Anterior cingulate cortex (tissue), 58 donors: ENCODE measurements around the gene EFNA3.
A peak's percentile ranks its signal among the peaks of the same experiment; 100 is the strongest.
"Not testable (repeated sequence)": the region's sequence is repeated elsewhere in the genome, so short reads cannot be mapped to it uniquely, and the experiment has no call there.

Source experiments
- DNase-seq, 58 donors: peaks; one replicate each; lab custom pipeline; 2025; lab: John Stamatoyannopoulos, UW

Gene EFNA3

GRCh38 chr1:155104605-155105534, 26.2 kb downstream of the EFNA3 start:
- no peak for DNase-seq

- no peak for DNase-seq
Measured at GRCh38 chr1:155105604-155106011, 27.0 kb downstream of the EFNA3 start.

DNA sequence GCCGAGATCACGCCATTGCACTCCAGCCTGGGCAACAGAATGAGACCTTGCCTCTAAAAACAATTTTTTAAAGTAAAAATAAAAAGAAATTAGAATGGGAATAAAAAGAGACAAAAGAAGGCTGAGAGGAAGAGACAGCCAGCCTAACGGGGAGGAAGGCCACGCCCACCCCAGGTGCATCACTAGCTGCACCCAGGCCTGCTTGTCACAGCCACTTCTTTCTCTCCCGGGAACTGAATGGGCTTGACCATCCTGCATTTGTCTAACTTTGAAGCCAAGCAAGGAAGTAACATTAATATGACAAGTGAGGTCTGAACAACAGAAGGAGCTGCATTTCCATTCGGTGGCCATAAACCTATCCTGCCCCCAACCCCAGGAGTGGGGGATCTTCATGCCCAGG, 28.2 kb downstream of the EFNA3 start:
- no peak for DNase-seq

DNA sequence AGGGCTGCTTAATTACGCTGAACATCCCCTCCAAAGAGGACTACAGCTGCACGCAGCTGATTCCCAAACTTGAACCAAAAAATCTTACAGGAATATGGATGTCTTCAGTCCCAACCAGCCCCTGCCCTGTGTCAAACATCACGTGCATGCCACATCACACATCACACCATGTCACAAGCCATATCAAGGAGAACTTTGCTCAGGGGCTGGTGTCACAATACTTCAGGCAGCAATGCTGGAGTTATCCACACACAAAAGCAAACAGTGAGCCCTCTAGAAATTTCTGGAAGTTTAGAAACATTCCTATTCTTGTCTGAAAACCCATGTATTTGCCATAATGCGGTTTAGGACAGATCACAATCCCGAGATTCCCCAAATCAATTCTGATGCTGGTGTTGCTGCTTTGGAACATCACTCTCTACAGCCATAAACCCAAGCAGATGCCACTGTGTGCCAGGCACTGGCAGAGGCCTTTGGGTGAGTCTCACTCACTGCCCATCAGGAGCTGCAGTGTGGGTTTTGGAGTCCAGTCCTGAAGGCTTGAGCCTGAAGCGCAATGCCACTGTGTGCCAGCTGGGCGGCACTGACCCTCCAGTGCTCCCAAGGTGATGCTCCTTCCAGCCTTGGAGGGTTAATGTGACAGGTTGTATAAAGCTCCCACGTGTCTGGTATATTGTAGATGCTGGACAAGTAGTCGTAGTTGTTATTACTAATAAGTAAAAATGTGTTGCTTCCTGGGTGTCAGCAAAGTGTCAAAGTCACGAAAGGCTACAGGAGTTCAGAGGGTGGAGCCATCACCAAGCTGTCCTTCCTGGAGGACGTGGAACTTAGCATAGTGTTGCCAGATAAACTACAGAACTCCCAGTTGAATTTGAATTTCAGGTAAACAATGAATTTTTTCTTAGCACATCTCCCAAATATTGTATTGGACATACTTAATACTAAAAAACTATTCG, 28.9 kb downstream of the EFNA3 start:
- DNase-seq: no peak

GRCh38 chr1:155108296-155108695, 29.7 kb downstream of the EFNA3 start:
- DNase-seq: no peak

GRCh38 chr1:155110381-155110780, 31.7 kb downstream of the EFNA3 start:
- peak in 1 of 58 donors; percentile 17 for DNase-seq

- DNase-seq: no peak
Measured at GRCh38 chr1:155110826-155111225, 32.2 kb downstream of the EFNA3 start.

GRCh38 chr1:155113450-155113980, 34.9 kb downstream of the EFNA3 start:
- no peak for DNase-seq

DNA sequence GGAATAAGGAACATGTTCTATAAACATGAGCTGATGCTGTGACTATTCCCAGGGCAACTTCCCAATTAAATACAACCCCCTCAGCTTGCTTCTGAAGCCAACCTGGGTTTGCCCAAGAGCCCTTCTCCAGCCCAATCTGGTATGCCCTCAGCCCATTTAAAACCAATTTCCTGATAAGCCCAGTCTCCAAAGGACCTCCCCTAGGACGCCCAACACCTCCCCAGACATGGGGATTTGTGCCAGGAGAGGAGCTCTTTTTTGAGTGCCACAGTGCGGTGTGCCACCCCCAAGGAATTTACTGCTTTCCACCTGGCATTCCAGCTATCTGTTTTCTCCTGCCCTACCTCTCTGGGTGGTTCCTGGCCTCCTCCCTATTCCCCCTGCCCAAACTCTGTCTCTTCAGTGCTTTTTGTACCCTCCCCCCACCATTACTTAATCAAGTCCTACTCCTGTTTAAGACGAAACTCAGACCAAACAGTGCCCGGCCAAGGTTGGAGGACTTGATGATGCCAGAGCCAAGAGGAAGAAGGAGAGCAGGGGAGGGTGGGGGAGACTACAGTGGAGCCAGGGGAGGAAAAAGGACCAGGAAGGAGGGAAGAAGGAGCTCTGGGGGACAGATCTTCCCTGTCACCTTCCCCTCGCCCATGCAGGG, 37.6 kb downstream of the EFNA3 start:
- DNase-seq: no peak

DNA sequence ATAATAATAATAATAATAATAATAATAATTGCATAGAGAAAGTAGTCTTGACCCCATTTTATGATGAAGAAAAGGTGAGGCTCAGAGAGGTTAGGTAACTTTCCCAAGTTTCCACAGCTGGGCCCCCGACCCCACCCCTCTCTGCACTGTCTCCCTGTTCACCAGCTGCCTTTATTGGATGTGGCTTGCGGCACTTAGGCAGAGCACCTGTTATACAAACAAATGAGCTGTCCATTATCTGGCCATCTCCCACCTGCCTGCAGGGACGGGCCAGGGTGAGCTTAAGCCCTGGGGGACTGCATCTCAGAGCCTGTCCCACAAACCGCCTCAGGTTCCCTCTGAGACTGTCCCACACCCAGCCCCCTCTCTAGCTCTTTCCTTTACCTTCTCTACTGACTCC, 39.0 kb downstream of the EFNA3 start:
- no peak for DNase-seq

DNA sequence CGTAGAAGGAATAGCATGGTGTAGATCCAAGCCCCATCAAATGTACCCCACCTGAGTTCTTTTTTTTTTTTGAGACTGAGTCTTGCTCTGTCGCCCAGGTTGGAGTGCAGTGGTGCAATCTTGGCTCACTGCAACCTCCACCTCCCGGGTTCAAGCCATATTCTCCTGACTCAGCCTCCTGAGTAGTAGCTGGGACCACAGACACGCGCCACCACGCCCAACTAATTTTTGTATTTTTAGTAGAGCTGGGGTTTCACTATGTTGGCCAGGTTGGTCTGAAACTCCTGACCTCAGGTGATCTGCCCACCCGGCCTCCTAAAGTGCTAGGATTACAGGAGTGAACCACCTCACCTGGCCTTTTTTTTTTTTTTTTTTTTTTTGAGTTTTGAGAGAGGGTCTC, 39.5 kb downstream of the EFNA3 start:
- not testable (repeated sequence) for DNase-seq

GRCh38 chr1:155120253-155120652, 41.6 kb downstream of the EFNA3 start:
- DNase-seq: no peak

GRCh38 chr1:155121249-155121648, 42.6 kb downstream of the EFNA3 start:
- DNase-seq: no peak

DNA sequence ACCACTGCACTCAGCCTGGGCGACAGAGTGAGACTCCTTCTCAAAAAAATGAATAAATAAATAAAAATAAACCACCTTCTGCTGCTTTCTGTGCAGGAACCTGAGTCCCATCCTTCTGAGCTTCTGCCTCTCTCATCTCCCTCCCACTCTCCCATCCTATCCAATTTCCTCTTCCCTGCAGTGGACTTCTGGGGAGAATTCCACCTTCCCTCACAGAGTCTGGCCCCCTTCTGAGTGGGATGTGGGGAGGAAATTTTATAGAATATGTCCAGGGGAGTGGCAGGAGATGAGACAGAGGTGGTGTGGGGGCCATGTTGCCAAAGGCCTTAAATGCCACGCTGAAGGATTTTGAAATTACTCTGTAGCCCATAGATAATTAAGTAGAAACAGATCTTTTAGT, 43.7 kb downstream of the EFNA3 start:
- DNase-seq: no peak

DNA sequence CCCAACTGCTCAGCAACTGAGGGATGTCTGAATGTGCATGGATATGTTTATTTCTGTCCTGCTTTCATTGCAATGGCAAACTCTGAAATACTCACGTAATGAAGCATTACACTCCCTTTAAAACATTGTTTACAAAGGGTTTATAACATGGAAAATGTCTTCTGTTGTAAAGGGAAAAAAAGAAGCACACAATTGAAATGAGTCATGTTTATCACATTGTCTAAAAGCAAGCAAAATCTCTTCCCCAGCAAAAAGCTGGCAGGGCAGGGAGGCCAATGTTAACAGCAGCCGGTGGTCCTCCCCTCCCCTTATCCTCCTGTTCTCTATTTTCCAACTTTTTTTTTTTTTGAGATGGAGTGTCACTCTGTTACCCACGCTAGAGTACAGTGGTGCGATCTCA, 45.2 kb downstream of the EFNA3 start:
- no peak for DNase-seq

GRCh38 chr1:155124503-155125463, 46.1 kb downstream of the EFNA3 start:
- DNase-seq: peak in 2 of 58 donors; percentile 20 to 23

GRCh38 chr1:155125511-155125945, 46.9 kb downstream of the EFNA3 start:
- DNase-seq: peak in 8 of 58 donors; percentile 8 to 41 (median 18)

DNA sequence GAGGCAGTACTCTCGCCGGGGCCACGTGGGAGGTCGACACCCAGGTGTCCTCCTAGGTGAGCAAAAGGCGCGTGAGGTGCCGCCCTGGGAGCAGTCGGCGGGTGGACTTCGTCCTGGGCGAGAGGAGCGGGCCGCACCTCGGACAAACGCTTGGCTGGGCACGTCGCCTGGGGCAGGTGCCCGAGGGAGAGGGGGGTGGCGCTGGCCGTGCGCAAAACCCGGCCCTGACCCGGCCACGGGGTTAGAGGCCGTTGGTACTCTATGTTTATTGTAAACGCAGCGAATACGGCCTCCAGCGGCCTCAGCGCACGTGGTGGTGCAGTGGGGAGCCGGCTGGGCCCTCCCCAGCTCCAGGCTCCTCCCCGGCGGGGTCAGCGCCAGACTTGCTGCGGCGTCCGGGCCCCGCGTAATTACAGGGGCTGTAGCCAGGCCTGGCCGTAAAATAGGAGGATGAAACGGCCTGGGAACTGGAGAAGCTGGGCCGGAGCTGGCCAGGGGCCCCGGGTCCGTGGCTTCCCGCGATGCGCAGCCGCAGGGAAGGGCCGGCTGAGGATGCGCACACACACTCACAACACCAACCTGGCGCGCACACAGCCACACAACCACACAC, 47.4 kb downstream of the EFNA3 start:
- peak in 53 of 58 donors; percentile 29 to 91 (median 72) for DNase-seq
